Osteoblast (primary cell): ENCODE measurements around the gene AMPD3. TPM values are rescaled to one million over a fixed set of nuclear protein-coding genes. Genes with fewer than 3 reads are reported as not detected.

Experiments used
- DNase-seq: peaks from one replicate; pipeline ENCODE4 v3.0.0; 2011; ENCODE audit warnings: low spot score, mixed read lengths; ENCODE audit not compliant: insufficient read length; ENCODE audit errors: missing footprints
- H2AFZ ChIP-seq: 2 replicates; pipeline ENCODE4 v1.6.0; 2011; ENCODE audit warnings: mild to moderate bottlenecking, low read length
- H3K27ac ChIP-seq: 2 replicates; pipeline ENCODE4 v1.5.1; 2011; ENCODE audit warnings: mild to moderate bottlenecking, low read depth, low read length, moderate library complexity
- H3K27me3 ChIP-seq: 2 replicates; pipeline ENCODE4 v1.6.0; 2012; ENCODE audit warnings: mild to moderate bottlenecking, control low read depth, inconsistent platforms, low read length, moderate library complexity; ENCODE audit not compliant: insufficient read depth
- H3K36me3 ChIP-seq: 2 replicates; pipeline ENCODE4 v1.5.1; 2011; ENCODE audit warnings: mild to moderate bottlenecking, low read length, control low read depth, moderate library complexity; ENCODE audit not compliant: insufficient read depth
- H3K4me1 ChIP-seq: 2 replicates; pipeline ENCODE4 v1.5.1; 2011; ENCODE audit warnings: mild to moderate bottlenecking, low read length, control low read depth, moderate library complexity; ENCODE audit not compliant: insufficient read depth
- H3K4me2 ChIP-seq: 2 replicates; pipeline ENCODE4 v1.6.0; 2011; ENCODE audit warnings: mild to moderate bottlenecking, low read length; ENCODE audit not compliant: insufficient read depth
- H3K4me3 ChIP-seq: fragments of 200-600 bp; sonication (generic); 3 replicates; pipeline ENCODE4 v1.5.1; 2012; ENCODE audit warnings: mild to moderate bottlenecking, low read length, inconsistent platforms; ENCODE audit not compliant: insufficient read depth
- H3K79me2 ChIP-seq: 2 replicates; pipeline ENCODE4 v1.6.0; 2012; ENCODE audit warnings: mild to moderate bottlenecking, low read length, control low read depth, inconsistent platforms; ENCODE audit not compliant: insufficient read depth
- H3K9me3 ChIP-seq: 2 replicates; pipeline ENCODE4 v1.5.1; 2011; ENCODE audit warnings: low read depth, low read length, control low read depth
- H4K20me1 ChIP-seq: 2 replicates; pipeline ENCODE4 v1.6.0; 2012; ENCODE audit warnings: mild to moderate bottlenecking, low read length, control low read depth; ENCODE audit not compliant: insufficient read depth
- CTCF ChIP-seq: IDR thresholded peaks from 2 replicates; pipeline ENCODE4 v1.5.1; 2011; ENCODE audit warnings: mild to moderate bottlenecking, low read depth, low read length, moderate library complexity; ENCODE audit errors: extremely low read depth
- total RNA-seq: library from RNA; depleted of rRNA; stranded (reverse); fragments of >200 nt; gene quantifications from 2 replicates; pipeline ENCODE4 v1.2.3, GENCODE V29; 2012

The AMPD3 gene
- total RNA-seq, 1 donor, result 3.6 TPM

- Histone ChIP-seq H3K4me2 (no peak overlapping the region), H3K4me1 (peaks cover 28% of the 10 kb centered on the region), H3K27me3 (no peaks in the 10 kb centered on the region), H2AFZ (no peak overlapping the region), H3K9me3 (no peaks in the 10 kb centered on the region), H4K20me1 (no peaks in the 10 kb centered on the region), H3K79me2 (peaks cover 10% of the 10 kb centered on the region), H3K4me3 (no peak overlapping the region), H3K36me3 (no peaks in the 10 kb centered on the region), H3K27ac (no peak overlapping the region)
- no peak for TF ChIP-seq CTCF
- DNase-seq, result no peak
Measured at GRCh38 chr11:10453261-10453660, 1.8 kb upstream of the AMPD3 start.

- Histone ChIP-seq H3K79me2 (peaks cover 17% of the 10 kb centered on the region), H4K20me1 (peaks cover 4% of the 10 kb centered on the region), H3K27ac (peak overlapping the region; percentile 93), H3K4me2 (peak overlapping the region; percentile 84), H3K4me1 (peaks cover 28% of the 10 kb centered on the region), H2AFZ (peak overlapping the region; percentile 79), H3K36me3 (no peaks in the 10 kb centered on the region), H3K4me3 (peak overlapping the region; percentile 54), H3K27me3 (no peaks in the 10 kb centered on the region), H3K9me3 (no peaks in the 10 kb centered on the region)
- peak; percentile 93 for DNase-seq
- TF ChIP-seq CTCF, result no peak
Measured at GRCh38 chr11:10455637-10456487, 798 bp downstream of the AMPD3 start.

- peaks cover 6% of the 10 kb centered on the region for H4K20me1 ChIP-seq
- peaks cover 16% of the 10 kb centered on the region for H3K79me2 ChIP-seq
- H3K27me3 ChIP-seq, result no peaks in the 10 kb centered on the region
- H3K4me1 ChIP-seq, result peaks cover 23% of the 10 kb centered on the region
- H3K4me3 ChIP-seq, result peak overlapping the region; percentile 54
- H2AFZ ChIP-seq, result peak overlapping the region; percentile 79
- TF ChIP-seq CTCF, result no peak
- H3K9me3 ChIP-seq, result no peaks in the 10 kb centered on the region
- H3K36me3 ChIP-seq, result no peaks in the 10 kb centered on the region
- H3K4me2 ChIP-seq, result peak overlapping the region; percentile 84
- H3K27ac ChIP-seq, result peak overlapping the region; percentile 93
- DNase-seq, result no peak
Measured at GRCh38 chr11:10456519-10456918, 1.5 kb downstream of the AMPD3 start.

DNA sequence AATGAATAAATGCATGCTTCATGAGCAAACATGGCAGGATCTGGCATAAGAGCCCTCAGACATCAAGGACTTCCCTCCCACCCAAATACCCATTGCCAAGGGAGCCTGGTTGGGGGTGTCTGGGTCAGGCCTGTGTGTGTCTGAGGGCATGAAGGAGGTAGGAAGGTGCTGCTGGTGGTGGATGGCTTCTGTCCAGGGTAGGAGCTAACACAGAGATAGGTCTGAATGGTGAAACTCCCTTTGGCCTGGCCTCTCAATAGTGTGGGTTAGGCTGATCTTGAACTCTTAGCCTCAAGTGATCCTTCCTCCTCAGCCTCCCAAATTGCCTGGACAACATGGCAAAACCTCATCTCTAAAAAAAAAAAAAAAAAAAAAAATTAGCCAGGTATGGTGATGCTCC is 2.8 kb downstream of the AMPD3 start:
- H3K9me3 ChIP-seq, result no peaks in the 10 kb centered on the region
- no peak overlapping the region for H3K27ac ChIP-seq
- TF ChIP-seq CTCF, result no peak
- H4K20me1 ChIP-seq, result peaks cover 6% of the 10 kb centered on the region
- no peaks in the 10 kb centered on the region for H3K27me3 ChIP-seq
- H3K36me3 ChIP-seq, result no peaks in the 10 kb centered on the region
- no peak overlapping the region for H3K4me2 ChIP-seq
- no peak overlapping the region for H2AFZ ChIP-seq
- H3K4me3 ChIP-seq, result no peak overlapping the region
- H3K4me1 ChIP-seq, result peaks cover 22% of the 10 kb centered on the region
- H3K79me2 ChIP-seq, result peaks cover 14% of the 10 kb centered on the region
- DNase-seq, result no peak
